PC-3 (cell line): ENCODE measurements around the gene VASP. TPM values are rescaled to one million over a fixed set of nuclear protein-coding genes. Genes with fewer than 3 reads are reported as not detected.
A peak's percentile ranks its signal among the peaks of the same experiment; 100 is the strongest.

ENCODE experiments used
- ATAC-seq: fragments of 200-7000 bp; cut with Tn5 transposase; 2 replicates; pipeline ENCODE4 v1.9.1; 2020; ENCODE audit warnings: mild to moderate bottlenecking, moderate library complexity
- BruUV-seq: library from RNA; stranded (reverse); fragments of 400-500 nt; replicated peaks from 2 replicates; lab custom pipeline; 2021; lab: Mats Ljungman, UMichigan
- CTCF ChIA-PET: fragments of 300-600 bp; sonication (Branson Sonifier 250); formaldehyde crosslinking; loops from one replicate; lab custom pipeline; 2022; ENCODE audit warnings: antibody characterized with exemption; lab: Charles Lee
- POLR2A ChIA-PET: fragments of 300-600 bp; sonication (Branson Sonifier 250); formaldehyde crosslinking; loops from one replicate; lab custom pipeline; 2022; ENCODE audit warnings: antibody characterized with exemption; ENCODE audit not compliant: unreplicated experiment; lab: Charles Lee
- DNase-seq: peaks from one replicate; pipeline ENCODE4 v3.0.0-alpha.2; 2015
- H2AFZ ChIP-seq: fragments of 300-600 bp; sonication (generic); 2 replicates; pipeline ENCODE4 v1.6.0; 2016; ENCODE audit warnings: antibody characterized with exemption, low read length
- H3F3A ChIP-seq: fragments of 300-600 bp; sonication (generic); one replicate; pipeline ENCODE4 v1.6.0; 2017; ENCODE audit warnings: antibody characterized with exemption, low read length, control low read depth, mild to moderate bottlenecking; ENCODE audit not compliant: unreplicated experiment
- H3K27ac ChIP-seq: fragments of 300-600 bp; sonication (generic); 2 replicates; pipeline ENCODE4 v1.5.1; 2016; ENCODE audit warnings: mild to moderate bottlenecking, low read length
- H3K27me3 ChIP-seq: fragments of 300-600 bp; sonication (generic); 2 replicates; pipeline ENCODE4 v1.6.1; 2016; ENCODE audit warnings: low read length, mixed read lengths
- H3K36me3 ChIP-seq: fragments of 300-600 bp; sonication (generic); 2 replicates; pipeline ENCODE4 v1.6.1; 2016; ENCODE audit warnings: low read depth, mixed run types, low read length, mixed read lengths
- H3K4me1 ChIP-seq: fragments of 300-600 bp; sonication (generic); 2 replicates; pipeline ENCODE4 v1.5.1; 2016; ENCODE audit warnings: low read length; ENCODE audit not compliant: insufficient read depth
- H3K4me2 ChIP-seq: fragments of 300-600 bp; sonication (generic); 2 replicates; pipeline ENCODE4 v1.6.0; 2016; ENCODE audit warnings: low read length
- H3K4me3 ChIP-seq: fragments of 300-600 bp; sonication (generic); 2 replicates; pipeline ENCODE4 v1.5.1; 2016; ENCODE audit warnings: mild to moderate bottlenecking, low read length, mixed read lengths
- H3K79me2 ChIP-seq: fragments of 300-600 bp; sonication (generic); 2 replicates; pipeline ENCODE4 v1.6.1; 2017; ENCODE audit warnings: low read length, mixed read lengths
- H3K9ac ChIP-seq: fragments of 300-600 bp; sonication (generic); 2 replicates; pipeline ENCODE4 v1.6.0; 2016; ENCODE audit warnings: mild to moderate bottlenecking, low read length
- H3K9me2 ChIP-seq: fragments of 300-600 bp; sonication (generic); replicated peaks from 2 replicates; pipeline ENCODE4 v1.6.1; 2016; ENCODE audit warnings: mixed run types, low read length, mixed read lengths
- H3K9me3 ChIP-seq: fragments of 300-600 bp; sonication (generic); 2 replicates; pipeline ENCODE4 v1.6.1; 2016; ENCODE audit warnings: low read length, mixed read lengths
- H4K20me1 ChIP-seq: fragments of 300-600 bp; sonication (generic); 2 replicates; pipeline ENCODE4 v1.6.1; 2016; ENCODE audit warnings: low read length, mixed read lengths
- EZH2 ChIP-seq: fragments of 300-600 bp; sonication (generic); IDR thresholded peaks from one replicate; pipeline ENCODE4 v1.6.1; 2017; ENCODE audit warnings: antibody characterized with exemption, mild to moderate bottlenecking, low read length; ENCODE audit not compliant: unreplicated experiment
- EZH2phosphoT487 ChIP-seq: fragments of 300-600 bp; sonication (generic); IDR thresholded peaks from 2 replicates; pipeline ENCODE4 v1.6.1; 2018; ENCODE audit warnings: mild to moderate bottlenecking, antibody characterized with exemption, low read length, borderline replicate concordance
- intact Hi-C: fragments of 100-400 bp; cut with micrococcal nuclease; formaldehyde crosslinking; loops from 2 replicates; pipeline ENCODE4 v1.9.0; 2023
- total RNA-seq: library from RNA; depleted of rRNA; stranded (reverse); fragments of >200 nt; gene quantifications from 2 replicates; pipeline ENCODE4 v1.2.3, GENCODE V29; 2014
- TF ChIP-seq, protein P1 (sequence below): fragments of 300-600 bp; sonication (generic); conservative IDR thresholded peaks from 2 replicates; pipeline ENCODE4 v1.5.1; 2017; ENCODE audit warnings: antibody characterized with exemption, low read depth, mild to moderate bottlenecking, low read length

Gene VASP
- total RNA-seq, 1 experiment from 2014 or later = 120 TPM

DNA sequence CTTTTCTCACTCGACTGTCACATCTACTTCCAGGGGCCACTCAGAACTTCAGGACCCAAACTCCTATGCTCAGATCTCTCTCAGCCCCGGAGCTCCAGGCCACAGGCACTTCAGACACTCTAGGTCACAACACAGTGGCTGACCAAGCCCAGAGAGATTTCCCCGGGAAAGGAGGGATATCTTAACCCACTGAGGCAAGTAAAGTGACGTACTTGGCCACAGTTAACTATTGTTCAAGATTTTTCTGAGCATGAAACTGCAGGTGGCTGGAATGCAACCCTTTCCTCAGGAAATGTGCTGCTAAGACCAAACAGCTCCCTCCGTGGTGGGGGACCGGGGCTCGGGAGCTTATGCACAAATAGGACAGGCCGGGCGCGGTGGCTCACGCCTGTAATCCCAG, 53.4 kb downstream of the VASP start:
- intact Hi-C loops = no loop called here
- Histone ChIP-seq H3K27ac (no peak overlapping the region), H3K36me3 (no peaks in the 10 kb centered on the region), H3K9me2 (no peaks in the 10 kb centered on the region), H3K4me3 (no peak overlapping the region), H4K20me1 (no peaks in the 10 kb centered on the region), H3K4me2 (no peak overlapping the region), H3K9ac (no peak overlapping the region), H3K27me3 (no peaks in the 10 kb centered on the region), H3K4me1 (peaks cover 5% of the 10 kb centered on the region; the same call in 1 of the 2 replicates), H3K79me2 (peaks cover 18% of the 10 kb centered on the region), H3F3A (no peaks in the 10 kb centered on the region), H3K9me3 (no peaks in the 10 kb centered on the region), H2AFZ (no peak overlapping the region)
- TF ChIP-seq EZH2 (no peak), EZH2phosphoT487 (no peak)
- TF ChIP-seq, protein P1, sequence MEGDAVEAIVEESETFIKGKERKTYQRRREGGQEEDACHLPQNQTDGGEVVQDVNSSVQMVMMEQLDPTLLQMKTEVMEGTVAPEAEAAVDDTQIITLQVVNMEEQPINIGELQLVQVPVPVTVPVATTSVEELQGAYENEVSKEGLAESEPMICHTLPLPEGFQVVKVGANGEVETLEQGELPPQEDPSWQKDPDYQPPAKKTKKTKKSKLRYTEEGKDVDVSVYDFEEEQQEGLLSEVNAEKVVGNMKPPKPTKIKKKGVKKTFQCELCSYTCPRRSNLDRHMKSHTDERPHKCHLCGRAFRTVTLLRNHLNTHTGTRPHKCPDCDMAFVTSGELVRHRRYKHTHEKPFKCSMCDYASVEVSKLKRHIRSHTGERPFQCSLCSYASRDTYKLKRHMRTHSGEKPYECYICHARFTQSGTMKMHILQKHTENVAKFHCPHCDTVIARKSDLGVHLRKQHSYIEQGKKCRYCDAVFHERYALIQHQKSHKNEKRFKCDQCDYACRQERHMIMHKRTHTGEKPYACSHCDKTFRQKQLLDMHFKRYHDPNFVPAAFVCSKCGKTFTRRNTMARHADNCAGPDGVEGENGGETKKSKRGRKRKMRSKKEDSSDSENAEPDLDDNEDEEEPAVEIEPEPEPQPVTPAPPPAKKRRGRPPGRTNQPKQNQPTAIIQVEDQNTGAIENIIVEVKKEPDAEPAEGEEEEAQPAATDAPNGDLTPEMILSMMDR = no peak
- POLR2A ChIA-PET = no interaction called here
- DNase-seq (no peak), ATAC-seq (no peak)
- CTCF ChIA-PET = no interaction called here
- no TSS peak for BruUV-seq

DNA sequence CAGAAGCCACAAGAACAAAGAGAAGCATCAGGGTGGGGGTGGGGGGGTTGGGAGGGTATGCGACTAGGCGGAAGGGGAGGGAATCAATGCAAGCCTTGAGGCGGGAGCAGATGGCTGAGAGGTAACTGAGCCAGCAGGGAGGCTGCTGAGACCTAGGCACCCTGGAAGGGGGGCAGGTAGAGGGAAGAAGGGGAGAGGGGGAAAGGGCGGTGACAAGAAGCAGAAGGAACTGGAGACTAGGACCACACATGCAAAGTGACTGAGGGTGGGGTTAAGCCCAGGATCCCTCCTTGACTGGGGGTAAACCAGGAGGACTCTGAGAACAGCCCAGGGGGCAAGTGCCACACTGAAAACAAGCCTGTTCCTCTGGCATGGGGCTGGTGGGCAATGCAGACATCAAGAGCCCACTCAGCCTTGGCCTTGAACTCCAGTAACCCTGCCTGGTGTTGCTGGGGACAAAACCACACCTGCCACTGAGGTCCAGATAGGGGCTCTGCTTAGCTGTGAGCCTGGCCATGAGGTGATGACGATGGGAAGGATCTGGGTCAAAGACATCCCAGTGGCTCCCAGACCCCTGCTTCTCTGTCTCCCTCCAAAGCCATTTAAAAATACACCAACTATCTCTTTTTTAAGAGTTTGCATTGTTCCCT, 57.0 kb downstream of the VASP start:
- BruUV-seq = no TSS peak
- Histone ChIP-seq H3K9me3 (no peaks in the 10 kb centered on the region), H3K4me2 (no peak overlapping the region), H3K4me3 (no peak overlapping the region), H4K20me1 (no peaks in the 10 kb centered on the region), H3F3A (no peaks in the 10 kb centered on the region), H3K27me3 (no peaks in the 10 kb centered on the region), H3K9me2 (no peaks in the 10 kb centered on the region), H2AFZ (no peak overlapping the region), H3K79me2 (peaks cover 35% of the 10 kb centered on the region), H3K36me3 (no peaks in the 10 kb centered on the region), H3K4me1 (peaks cover 26% of the 10 kb centered on the region), H3K9ac (no peak overlapping the region), H3K27ac (no peak overlapping the region)
- intact Hi-C loops = no loop called here
- ChIA-PET CTCF (no interaction called here), POLR2A (no interaction called here)
- ATAC-seq (no peak), DNase-seq (no peak)
- TF ChIP-seq EZH2 = no peak
- no peak for TF ChIP-seq EZH2phosphoT487
- TF ChIP-seq, protein P1 = no peak

DNA sequence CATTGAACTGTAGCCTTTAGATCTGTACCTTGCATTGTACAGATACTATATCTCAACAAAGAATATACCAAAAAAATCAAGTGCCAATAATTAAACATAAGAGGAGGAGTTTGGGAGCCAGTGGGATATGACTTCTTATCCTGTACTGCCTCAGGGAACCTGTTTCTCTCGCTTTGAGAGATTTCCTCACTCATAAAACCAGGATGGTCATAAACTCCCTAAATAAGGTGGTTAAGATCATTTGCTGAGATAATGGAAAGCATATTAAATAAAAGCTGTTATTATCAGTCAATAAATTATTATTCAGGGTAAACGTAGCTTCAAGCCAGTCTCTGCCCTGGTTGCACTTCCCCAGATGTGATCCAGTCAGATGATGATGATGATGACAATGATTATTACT, 60.3 kb downstream of the VASP start:
- Histone ChIP-seq H3K36me3 (no peaks in the 10 kb centered on the region), H3F3A (peaks cover 3% of the 10 kb centered on the region), H3K4me1 (peaks cover 33% of the 10 kb centered on the region), H3K9me3 (no peaks in the 10 kb centered on the region), H2AFZ (no peak overlapping the region), H3K27ac (peak overlapping the region; percentile 99), H3K79me2 (peaks cover 43% of the 10 kb centered on the region), H3K4me2 (0 out of 2 replicates have a peak overlapping the region, but pooled peaks have one; percentile 29), H3K9ac (peak overlapping the region; percentile 82), H4K20me1 (no peaks in the 10 kb centered on the region), H3K9me2 (no peaks in the 10 kb centered on the region), H3K27me3 (no peaks in the 10 kb centered on the region), H3K4me3 (no peak overlapping the region)
- DNase-seq (peak; percentile 62), ATAC-seq (peak; percentile 23)
- BruUV-seq = no TSS peak
- CTCF ChIA-PET = no interaction called here
- POLR2A ChIA-PET = interaction anchor here (0.5 kb wide), 1 partner anchor 32 kb away, joined by 4 read pairs; no protein-coding TSS in a partner anchor
- TF ChIP-seq EZH2phosphoT487 (no peak), EZH2 (no peak)
- TF ChIP-seq, protein P1 = no peak
- intact Hi-C loops = loop anchor here (2.0 kb wide), 1 partner anchor 39 kb away; no protein-coding TSS in a partner anchor
